CD4-positive, alpha-beta T cell treated with Interleukin-17A for 4 hours (primary cell): ENCODE results near the gene GYG1.

Experiments
- DNase-seq: peaks from one replicate; pipeline ENCODE4 v3.0.0-alpha.2; 2020; ENCODE audit warnings: mixed read lengths

The GYG1 gene

GRCh38 chr3:149019580-149019979 is 28.2 kb downstream of the GYG1 start:
- DNase-seq = no peak

- DNase-seq = no peak
These were observed 29.0 kb downstream of the GYG1 start for GRCh38 chr3:149020196-149020838.

- no peak for DNase-seq
These were observed 29.5 kb downstream of the GYG1 start for GRCh38 chr3:149020839-149021252.

GRCh38 chr3:149021830-149022229 is 30.5 kb downstream of the GYG1 start:
- no peak for DNase-seq

- no peak for DNase-seq
These were observed 32.6 kb downstream of the GYG1 start for GRCh38 chr3:149023951-149024350.

- no peak for DNase-seq
These were observed 35.4 kb downstream of the GYG1 start for GRCh38 chr3:149026718-149027117.

- no peak for DNase-seq
These were observed 39.8 kb downstream of the GYG1 start for GRCh38 chr3:149031096-149031495.

GRCh38 chr3:149037684-149038083 is 46.3 kb downstream of the GYG1 start:
- no peak for DNase-seq

- no peak for DNase-seq
These were observed 47.0 kb downstream of the GYG1 start for GRCh38 chr3:149038322-149038721.

GRCh38 chr3:149042789-149043386 is 51.5 kb downstream of the GYG1 start:
- no peak for DNase-seq

GRCh38 chr3:149044339-149045083 is 53.2 kb downstream of the GYG1 start:
- no peak for DNase-seq

- no peak for DNase-seq
These were observed 64.2 kb downstream of the GYG1 start for GRCh38 chr3:149055575-149055974.

- DNase-seq = no peak
These were observed 66.9 kb downstream of the GYG1 start for GRCh38 chr3:149058198-149058597.

- no peak for DNase-seq
These were observed 67.3 kb downstream of the GYG1 start for GRCh38 chr3:149058602-149059001.

- DNase-seq = no peak
These were observed 70.4 kb downstream of the GYG1 start for GRCh38 chr3:149061776-149062175.

GRCh38 chr3:149067883-149068282 is 76.5 kb downstream of the GYG1 start:
- no peak for DNase-seq
